ENCODE measurements around the gene ATP5IF1. TPM values are rescaled to one million over a fixed set of nuclear protein-coding genes. Genes with fewer than 3 reads are reported as not detected.

ATP5IF1 gene
- total and polyA plus RNA-seq, 2 of the 13 experiments (the other 11 are each of a cell fraction or from before 2014, with no cell fraction given): 97.7 to 131 TPM

DNA sequence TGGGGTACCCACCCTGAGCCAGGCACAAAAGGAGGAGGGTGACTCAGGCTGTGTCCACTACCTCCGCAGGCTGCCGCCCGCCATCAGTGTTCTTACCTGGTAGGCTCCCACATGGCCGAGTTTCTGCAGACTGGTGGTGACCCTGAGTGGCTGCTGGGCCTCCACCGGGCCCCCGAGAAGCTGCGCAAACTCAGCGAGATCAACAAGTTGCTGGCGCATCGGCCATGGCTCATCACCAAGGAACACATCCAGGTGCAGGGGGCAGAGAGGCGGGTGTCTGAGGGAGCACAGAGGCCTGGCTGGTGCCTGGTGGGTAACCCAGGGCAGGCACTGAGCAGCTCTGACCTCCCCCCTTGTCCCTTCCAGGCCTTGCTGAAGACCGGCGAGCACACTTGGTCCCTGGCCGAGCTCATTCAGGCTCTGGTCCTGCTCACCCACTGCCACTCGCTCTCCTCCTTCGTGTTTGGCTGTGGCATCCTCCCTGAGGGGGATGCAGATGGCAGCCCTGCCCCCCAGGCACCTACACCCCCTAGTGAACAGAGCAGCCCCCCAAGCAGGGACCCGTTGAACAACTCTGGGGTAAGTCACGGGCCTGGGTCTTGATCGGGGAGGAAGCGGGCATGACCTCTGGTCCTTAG is 36.4 kb downstream of the ATP5IF1 start (continued):
- TF ChIP-seq, protein P1, sequence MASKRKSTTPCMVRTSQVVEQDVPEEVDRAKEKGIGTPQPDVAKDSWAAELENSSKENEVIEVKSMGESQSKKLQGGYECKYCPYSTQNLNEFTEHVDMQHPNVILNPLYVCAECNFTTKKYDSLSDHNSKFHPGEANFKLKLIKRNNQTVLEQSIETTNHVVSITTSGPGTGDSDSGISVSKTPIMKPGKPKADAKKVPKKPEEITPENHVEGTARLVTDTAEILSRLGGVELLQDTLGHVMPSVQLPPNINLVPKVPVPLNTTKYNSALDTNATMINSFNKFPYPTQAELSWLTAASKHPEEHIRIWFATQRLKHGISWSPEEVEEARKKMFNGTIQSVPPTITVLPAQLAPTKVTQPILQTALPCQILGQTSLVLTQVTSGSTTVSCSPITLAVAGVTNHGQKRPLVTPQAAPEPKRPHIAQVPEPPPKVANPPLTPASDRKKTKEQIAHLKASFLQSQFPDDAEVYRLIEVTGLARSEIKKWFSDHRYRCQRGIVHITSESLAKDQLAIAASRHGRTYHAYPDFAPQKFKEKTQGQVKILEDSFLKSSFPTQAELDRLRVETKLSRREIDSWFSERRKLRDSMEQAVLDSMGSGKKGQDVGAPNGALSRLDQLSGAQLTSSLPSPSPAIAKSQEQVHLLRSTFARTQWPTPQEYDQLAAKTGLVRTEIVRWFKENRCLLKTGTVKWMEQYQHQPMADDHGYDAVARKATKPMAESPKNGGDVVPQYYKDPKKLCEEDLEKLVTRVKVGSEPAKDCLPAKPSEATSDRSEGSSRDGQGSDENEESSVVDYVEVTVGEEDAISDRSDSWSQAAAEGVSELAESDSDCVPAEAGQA (IDR thresholded peaks at IDR 0.05; ENCODE audit: low read depth): no peak
- TF ChIP-seq, protein P1 (CRISPR knock-in tag; IDR thresholded peaks at IDR 0.05; ENCODE audit: borderline replicate concordance): no peak

DNA sequence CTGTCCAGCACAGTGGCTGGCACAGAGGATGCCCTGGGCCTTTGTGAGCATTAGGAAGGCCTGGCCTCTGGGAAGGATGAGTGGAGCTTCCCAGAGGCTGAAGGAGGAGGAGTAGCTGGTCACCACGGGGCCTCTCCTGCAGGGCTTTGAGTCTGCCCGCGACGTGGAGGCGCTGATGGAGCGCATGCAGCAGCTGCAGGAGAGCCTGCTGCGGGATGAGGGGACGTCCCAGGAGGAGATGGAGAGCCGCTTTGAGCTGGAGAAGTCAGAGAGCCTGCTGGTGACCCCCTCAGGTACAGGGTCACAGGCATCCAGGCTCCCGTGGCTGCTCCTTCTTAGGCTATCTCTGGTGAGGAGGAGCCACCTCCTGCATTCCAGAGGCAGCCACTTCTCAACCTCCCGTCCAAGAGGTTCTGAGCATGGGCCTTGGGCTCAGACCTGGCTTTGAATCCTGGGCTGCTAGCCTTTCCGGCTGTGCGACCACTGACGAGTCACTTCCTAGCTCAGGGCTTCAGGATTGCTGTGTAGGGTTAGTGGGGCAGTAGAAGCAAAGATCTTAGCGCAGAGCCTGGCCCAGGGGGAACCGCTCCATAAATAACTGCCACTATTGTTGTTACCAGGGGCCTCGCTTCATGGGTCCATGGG is 37.4 kb downstream of the ATP5IF1 start:
- CTCF ChIA-PET (ENCODE audit: low intra/inter-chr PET ratio, low total read pairs): no interaction called here
- Histone ChIP-seq H3K9ac (ENCODE audit: insufficient read depth, low read depth, low read length) (no peak overlapping the region), H3K4me3 (replicated peaks in 1 of 3; ENCODE audit: insufficient read depth in 1 of 3, low read depth in 2 of 3, low read length in 3 of 3) (no peak overlapping the region), H2AFZ (ENCODE audit: low read length) (no peak overlapping the region), H3K27me3 (ENCODE audit: control insufficient read depth in 1 of 2, insufficient read depth in 2 of 2, low read length in 2 of 2) (no peaks in the 10 kb centered on the region), H3K79me2 (ENCODE audit: insufficient read depth, low read length) (peaks cover 12% of the 10 kb centered on the region), H3K9me3 (ENCODE audit: low read length) (no peaks in the 10 kb centered on the region), H3K4me2 (ENCODE audit: low read depth, low read length) (no peak overlapping the region), H3K4me1 (ENCODE audit: insufficient read depth, low read length) (peaks cover 18% of the 10 kb centered on the region), H3K27ac (ENCODE audit: extremely low read length, insufficient read depth, low read length) (no peak overlapping the region), H3K36me3 (replicated peaks in 1 of 2; ENCODE audit: control insufficient read depth in 1 of 2, insufficient read depth in 2 of 2, low read length in 2 of 2) (peaks cover 36 to 74% of the 10 kb centered on the region in 2 experiments), H4K20me1 (ENCODE audit: insufficient read depth, low read length) (peaks cover 10% of the 10 kb centered on the region; the same call in 1 of the 2 replicates)
- DNase-seq (ENCODE audit: low spot score): no peak
- 98% methylated on average over 8 of the region's 17 CpGs for WGBS (ENCODE audit: low lambda C conversion rate)
- FAIRE-seq: no peak
- in situ Hi-C loops (cut with HindIII; ENCODE audit: extremely low pct_ligation_motif_present, low pct_unique_long_range_greater_than_20kb) (no loop called here), intact Hi-C loops (cut with micrococcal nuclease; ENCODE audit: unreplicated experiment) (no loop called here)
- POLR2A ChIA-PET: no interaction called here
- no TSS peak for BruUV-seq (replicated peaks)
- ATAC-seq: no peak
- no peak for TF ChIP-seq AGO1 (IDR thresholded peaks at IDR 0.05; ENCODE audit: low read depth, low read length, poor library complexity, severe bottlenecking)
- no peak for TF ChIP-seq ZBTB20 (CRISPR knock-in tag; IDR thresholded peaks at IDR 0.05; ENCODE audit: borderline replicate concordance, low read depth)
- no peak for TF ChIP-seq UBTF (CRISPR knock-in tag; IDR thresholded peaks at IDR 0.05)

Data from HepG2 (cell line).